Stimulated activated CD4-positive, alpha-beta T cell treated with anti-CD3 and anti-CD28 coated beads, Interleukin-4, amount 100 ng/mL, for 4 hours (primary cell): Measurements from ENCODE around the gene PDE4A.
"Not testable (repeated sequence)": the region's sequence is repeated elsewhere in the genome, so short reads cannot be mapped to it uniquely, and the experiment has no call there.

Source experiments
- DNase-seq, 2 experiments: peaks; one replicate each; pipeline ENCODE4 v3.0.0-alpha.2; 2020

PDE4A gene

DNA sequence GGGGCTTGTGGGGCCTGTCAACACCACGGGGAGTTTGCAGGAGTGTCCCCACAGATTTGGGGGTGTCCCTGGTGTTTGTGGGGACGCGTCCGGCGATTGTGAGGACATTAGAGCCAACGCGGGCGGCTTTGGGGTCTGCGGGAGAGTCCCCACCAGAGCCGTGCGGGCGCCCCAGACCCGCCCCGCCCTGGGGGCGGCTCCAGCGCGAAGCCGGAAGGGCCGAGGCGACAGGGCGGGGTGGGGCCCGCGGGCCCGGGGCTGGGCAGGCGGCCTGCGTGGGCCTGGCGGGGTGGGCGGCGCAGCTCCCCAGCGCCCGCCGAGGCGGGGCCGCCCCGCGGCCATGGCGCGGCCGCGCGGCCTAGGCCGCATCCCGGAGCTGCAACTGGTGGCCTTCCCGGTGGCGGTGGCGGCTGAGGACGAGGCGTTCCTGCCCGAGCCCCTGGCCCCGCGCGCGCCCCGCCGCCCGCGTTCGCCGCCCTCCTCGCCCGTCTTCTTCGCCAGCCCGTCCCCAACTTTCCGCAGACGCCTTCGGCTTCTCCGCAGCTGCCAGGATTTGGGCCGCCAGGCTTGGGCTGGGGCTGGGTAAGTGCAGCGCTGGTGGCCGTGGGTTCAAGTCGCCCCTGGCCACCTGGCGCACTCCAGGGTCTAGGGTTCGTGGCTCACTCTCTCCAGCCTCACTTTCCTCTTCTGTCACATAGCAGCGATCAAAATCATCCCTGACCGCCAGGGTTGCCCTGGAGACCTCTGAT lies 10.3 kb downstream of the PDE4A start:
- no peak for DNase-seq

- DNase-seq, result peak in 1 of 2 experiments; percentile 24
Measured at GRCh38 chr19:10431254-10431942, 11.1 kb downstream of the PDE4A start.

DNA sequence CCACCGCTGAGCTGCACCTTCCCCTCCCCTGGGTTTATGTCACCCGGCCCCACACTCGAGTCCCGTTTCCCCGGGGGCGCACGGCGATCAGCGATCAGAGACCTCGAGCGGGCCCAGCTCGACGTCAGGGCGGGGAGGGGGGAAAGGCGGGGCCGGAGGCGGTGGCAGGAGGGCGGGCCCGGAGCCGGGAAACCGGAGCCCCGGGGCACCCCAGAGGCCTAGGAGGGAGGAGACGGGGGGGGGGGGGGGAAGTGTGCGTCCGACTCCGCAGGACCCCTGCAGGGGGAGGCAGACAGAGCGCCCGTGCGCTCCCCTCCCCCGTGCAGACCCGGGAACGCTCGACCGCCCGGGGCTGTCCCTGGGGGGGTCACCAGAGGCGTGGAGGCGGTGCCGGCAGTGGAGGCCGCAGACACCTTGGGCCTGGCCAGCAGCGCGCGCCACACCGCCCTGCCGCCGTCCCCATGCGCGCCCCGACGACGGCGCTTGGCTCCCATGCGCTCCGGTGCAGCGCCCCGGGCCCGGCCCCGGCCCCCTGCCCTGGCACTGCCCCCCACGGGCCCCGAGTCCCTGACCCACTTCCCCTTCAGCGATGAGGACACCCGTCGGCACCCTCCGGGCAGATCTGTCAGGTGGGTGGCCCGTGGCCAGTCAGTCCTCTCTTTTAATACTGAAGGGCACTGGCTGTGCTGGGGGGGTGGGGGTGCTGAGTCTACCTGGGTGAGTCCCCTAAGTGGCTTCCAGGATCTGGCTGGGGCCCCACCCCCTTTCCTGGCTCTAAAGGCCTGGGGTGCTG lies 11.8 kb downstream of the PDE4A start:
- DNase-seq, result peak; percentile 51 to 54

DNA sequence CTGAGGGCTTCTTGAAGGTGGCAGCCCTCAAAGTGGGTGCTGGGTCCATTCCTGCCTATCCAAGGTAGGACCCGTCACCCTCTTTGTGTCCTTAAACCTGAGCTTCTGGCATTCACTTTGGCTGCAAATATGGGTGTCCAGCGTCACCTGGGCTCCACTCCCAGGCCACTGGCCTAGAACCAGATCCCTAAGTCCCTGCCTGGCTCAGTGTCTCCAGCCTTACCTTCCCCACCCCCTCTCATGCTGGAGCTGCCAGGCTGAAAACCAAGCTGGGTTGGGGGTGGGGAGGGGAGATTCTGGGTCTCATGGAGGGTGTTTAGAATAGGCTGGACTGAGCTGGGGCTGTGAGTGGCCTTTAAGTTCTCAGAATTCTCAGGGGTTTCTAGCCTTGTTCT lies 12.4 kb downstream of the PDE4A start:
- no peak for DNase-seq

DNA sequence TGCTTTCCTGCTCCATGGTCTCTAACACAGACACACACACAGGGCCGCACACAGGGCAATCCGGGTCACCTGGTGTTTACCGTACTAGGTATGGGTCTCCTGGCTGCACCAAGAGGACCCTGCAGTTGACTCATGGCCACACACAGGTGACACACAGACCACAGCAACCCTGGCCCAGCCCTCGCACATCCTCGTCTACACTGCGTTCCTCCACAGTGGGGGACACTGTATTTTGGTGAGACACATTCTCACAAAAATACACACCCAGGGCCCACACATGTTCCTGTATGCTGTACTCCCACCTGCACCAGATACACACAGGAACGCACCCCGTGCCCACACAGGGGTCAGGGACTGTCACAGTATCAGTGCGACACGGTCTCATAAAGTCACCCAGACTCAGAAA lies 12.8 kb downstream of the PDE4A start:
- no peak for DNase-seq

DNA sequence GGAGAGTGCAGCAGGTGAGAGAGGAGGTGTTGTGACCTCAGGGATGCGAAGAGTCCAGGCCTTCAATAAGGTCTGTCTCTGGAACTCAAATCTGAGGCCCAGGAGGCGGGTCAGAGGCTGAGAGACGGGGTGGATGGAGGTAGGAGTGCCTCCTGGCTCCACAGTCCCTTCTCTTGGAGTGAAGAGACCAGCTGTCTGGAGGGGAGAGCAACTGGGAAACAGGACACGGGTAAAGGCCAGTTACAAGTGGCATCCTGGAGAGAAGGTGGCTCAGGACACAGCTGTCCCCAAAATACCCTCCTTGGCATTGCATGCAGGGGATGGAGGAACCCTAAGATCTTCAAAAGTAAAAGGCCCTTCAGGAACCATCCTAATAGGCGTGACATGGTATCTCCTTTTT lies 19.2 kb downstream of the PDE4A start:
- DNase-seq, result no peak

GRCh38 chr19:10442698-10443097 lies 22.4 kb downstream of the PDE4A start:
- DNase-seq, result no peak

DNA sequence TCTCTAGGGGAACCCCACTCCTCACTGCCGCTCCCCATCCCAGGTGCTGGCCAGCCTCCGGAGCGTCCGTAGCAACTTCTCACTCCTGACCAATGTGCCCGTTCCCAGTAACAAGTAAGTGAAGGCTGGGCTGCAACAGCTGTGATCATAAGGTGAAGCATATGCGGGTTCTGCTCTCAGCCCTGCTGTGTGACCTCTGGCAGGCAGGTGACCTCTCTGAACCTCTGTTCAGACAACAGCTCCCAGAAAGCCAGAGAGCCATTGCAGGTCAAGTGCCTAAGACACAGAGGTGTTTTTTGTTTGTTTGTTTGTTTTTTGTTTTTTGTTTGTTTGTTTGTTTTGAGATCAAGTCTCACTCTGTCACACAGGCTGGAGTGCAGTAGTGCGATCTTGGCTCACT lies 28.7 kb downstream of the PDE4A start:
- no peak for DNase-seq

DNA sequence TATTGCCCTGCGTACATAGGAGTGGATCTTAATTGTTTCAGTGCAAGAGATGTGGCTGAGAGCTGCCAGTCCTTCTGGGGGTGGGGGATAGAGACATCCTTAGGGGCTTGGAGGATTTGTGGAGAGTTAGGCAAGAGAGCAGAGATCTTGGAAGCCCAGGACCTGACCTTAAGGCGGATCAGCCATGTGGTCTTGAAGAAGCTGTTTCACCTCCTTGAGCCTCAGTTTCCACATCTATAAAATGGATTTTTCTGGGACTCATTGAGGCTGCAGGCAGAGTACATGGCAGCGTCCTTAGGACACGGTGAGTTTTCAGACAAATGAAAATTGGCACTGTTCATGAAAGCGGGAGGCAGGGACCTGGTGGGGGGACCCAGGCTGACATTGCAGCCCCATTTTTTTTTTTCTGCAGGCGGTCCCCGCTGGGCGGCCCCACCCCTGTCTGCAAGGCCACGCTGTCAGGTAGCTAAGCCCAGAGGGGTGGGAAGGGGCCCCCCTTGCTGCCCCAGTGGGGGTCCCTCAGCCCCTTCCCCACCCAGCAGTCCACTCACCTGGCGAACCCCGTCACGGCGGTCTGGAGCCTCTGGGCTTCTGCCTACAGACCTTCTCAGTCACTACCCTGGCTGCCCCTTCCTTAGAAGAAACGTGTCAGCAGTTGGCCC lies 30.0 kb downstream of the PDE4A start:
- no peak for DNase-seq

GRCh38 chr19:10450853-10451609 lies 30.7 kb downstream of the PDE4A start:
- DNase-seq, result no peak

DNA sequence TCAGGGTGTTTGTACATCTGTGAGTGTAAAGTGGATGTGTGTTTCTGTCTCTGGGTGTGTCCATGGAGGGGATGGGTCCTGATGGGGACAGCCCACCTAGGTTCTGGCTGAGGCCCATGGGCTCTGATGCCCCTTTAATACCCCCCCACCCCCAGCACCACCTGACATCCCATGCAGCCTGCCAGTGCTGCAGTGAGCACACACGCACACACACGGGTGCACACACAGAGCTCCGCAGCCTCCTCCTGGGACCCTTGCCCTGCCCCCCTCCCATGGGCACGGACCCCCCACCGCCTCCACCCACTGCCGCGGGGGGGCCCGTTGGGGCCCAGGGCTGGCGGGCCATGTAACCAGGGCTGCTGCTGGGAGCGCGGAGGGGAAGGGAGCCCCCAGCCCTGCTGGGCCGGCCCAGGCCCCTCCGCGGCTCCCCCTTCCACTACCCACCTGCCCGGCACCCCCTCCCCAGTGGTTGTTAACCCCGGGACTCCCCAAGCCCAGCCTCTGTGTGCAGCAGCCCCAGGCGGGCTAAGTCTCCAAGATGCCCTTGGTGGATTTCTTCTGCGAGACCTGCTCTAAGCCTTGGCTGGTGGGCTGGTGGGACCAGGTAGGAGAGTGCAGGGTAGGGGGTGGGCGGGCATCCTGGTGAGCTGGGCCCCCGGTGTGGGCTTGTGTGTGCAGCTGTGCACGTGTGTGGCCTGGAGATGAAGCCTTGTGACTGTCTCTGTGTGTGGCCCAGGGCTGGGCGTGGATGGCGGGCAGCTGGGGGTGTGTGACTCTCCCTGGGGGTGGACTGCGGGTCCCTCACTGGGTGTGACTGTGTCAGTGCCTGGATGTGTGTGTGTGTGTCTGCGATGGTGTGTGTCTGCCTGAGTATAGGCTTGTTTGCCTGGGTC lies 32.6 kb downstream of the PDE4A start:
- no peak for DNase-seq

- no peak for DNase-seq
Measured at GRCh38 chr19:10453852-10454251, 33.5 kb downstream of the PDE4A start.

DNA sequence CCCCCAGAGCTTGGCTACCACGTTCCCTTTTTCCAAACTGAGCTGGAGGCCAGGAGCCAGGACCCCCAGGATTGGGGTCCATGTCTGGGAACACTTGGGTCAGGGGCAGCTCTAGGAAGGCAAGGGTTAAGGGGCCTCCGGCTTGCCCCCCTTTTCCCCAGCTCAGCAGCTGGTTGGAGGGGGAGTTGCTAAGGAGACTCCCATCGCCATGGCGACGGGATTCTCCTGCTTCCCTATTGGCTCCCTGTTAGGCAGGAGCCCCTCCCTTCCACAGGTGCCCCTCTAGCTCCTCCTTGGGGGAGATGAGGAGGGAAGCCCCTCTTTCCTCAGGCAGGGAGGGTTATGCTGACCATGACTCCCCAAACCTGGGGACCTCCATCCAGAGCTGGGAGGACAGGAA lies 33.9 kb downstream of the PDE4A start:
- no peak for DNase-seq

GRCh38 chr19:10458733-10459132 lies 38.4 kb downstream of the PDE4A start:
- not testable (repeated sequence) for DNase-seq

DNA sequence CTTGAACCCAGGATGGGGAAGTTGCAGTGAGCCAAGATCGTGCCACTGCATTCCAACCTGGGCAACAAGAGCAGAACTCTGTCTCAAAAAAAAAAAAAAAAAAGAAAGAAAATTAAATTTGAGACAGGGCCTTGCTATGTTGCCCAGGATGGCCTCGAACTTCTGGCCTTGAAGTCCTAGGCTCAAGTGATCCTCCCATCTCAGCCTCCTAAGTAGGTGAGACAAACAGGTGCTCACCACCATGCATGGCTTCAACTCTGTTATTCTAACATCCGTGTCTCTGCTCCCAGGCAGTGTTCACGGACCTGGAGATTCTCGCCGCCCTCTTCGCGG lies 40.3 kb downstream of the PDE4A start:
- DNase-seq, result no peak

GRCh38 chr19:10461047-10461949 lies 41.0 kb downstream of the PDE4A start:
- DNase-seq, result peak; percentile 76 to 82

DNA sequence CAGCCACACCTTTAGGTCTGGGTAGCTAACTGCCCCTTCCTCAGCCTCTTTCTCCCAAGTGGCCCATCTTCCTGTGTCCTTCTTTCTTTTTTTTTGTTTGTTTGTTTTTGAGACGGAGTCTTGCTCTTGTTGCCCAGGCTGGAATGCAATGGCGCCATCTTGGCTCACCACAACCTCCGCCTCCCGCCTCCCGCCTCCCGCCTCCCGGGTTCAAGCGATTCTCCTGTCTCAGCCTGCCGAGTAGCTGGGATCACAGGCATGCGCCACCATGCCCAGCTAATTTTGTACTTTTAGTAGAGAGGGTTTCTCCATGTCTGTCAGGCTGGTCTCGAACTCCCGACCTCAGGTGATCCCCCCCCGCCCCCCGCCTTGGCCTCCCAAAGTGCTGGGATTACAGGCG lies 41.7 kb downstream of the PDE4A start:
- not testable (repeated sequence) for DNase-seq

- DNase-seq, result no peak
Measured at GRCh38 chr19:10462557-10462956, 42.2 kb downstream of the PDE4A start.

GRCh38 chr19:10464456-10464855 lies 44.1 kb downstream of the PDE4A start:
- DNase-seq, result no peak

DNA sequence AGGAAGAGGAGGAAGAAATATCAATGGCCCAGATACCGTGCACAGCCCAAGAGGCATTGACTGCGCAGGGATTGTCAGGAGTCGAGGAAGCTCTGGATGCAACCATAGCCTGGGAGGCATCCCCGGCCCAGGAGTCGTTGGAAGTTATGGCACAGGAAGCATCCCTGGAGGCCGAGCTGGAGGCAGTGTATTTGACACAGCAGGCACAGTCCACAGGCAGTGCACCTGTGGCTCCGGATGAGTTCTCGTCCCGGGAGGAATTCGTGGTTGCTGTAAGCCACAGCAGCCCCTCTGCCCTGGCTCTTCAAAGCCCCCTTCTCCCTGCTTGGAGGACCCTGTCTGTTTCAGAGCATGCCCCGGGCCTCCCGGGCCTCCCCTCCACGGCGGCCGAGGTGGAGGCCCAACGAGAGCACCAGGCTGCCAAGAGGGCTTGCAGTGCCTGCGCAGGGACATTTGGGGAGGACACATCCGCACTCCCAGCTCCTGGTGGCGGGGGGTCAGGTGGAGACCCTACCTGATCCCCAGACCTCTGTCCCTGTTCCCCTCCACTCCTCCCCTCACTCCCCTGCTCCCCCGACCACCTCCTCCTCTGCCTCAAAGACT lies 46.9 kb downstream of the PDE4A start:
- DNase-seq, result no peak
